SU-DHL-6 (cell line): ENCODE results near the gene MINDY3.

Experiments used
- H2AFZ ChIP-seq: fragments of 200-600 bp; sonication (generic); 2 replicates; pipeline ENCODE4 v1.6.1; 2014; ENCODE audit warnings: low read depth, mild to moderate bottlenecking, moderate library complexity, mixed read lengths, antibody characterized with exemption, low read length; ENCODE audit not compliant: severe bottlenecking
- H3F3A ChIP-seq: fragments of 200-600 bp; shearing (Covaris generic); 2 replicates; pipeline ENCODE4 v1.6.0; 2016; ENCODE audit warnings: antibody characterized with exemption, mild to moderate bottlenecking; ENCODE audit not compliant: insufficient read depth
- H3K27ac ChIP-seq: fragments of 200-600 bp; sonication (generic); 2 replicates; pipeline ENCODE4 v1.5.1; 2016; ENCODE audit warnings: low read depth, mild to moderate bottlenecking, low read length, moderate library complexity, mixed read lengths
- H3K27me3 ChIP-seq: fragments of 200-600 bp; sonication (generic), shearing (Covaris generic); 2 replicates; pipeline ENCODE4 v1.6.0; 2014; ENCODE audit warnings: mild to moderate bottlenecking, low read length
- H3K36me3 ChIP-seq: fragments of 200-600 bp; sonication (generic); 2 replicates; pipeline ENCODE4 v1.6.1; 2014; ENCODE audit warnings: mild to moderate bottlenecking, low read length, mixed read lengths
- H3K4me2 ChIP-seq: fragments of 300-600, 200-600 bp; shearing (Covaris generic), sonication (generic); 2 replicates; pipeline ENCODE4 v1.6.0; 2014; ENCODE audit warnings: low read length, low read depth, mild to moderate bottlenecking; ENCODE audit not compliant: poor library complexity, severe bottlenecking
- H3K4me3 ChIP-seq: fragments of 200-600 bp; sonication (generic); 2 replicates; pipeline ENCODE4 v1.5.1; 2014; ENCODE audit warnings: antibody characterized with exemption, low read length, mild to moderate bottlenecking, mixed read lengths; ENCODE audit not compliant: insufficient read depth, poor library complexity, severe bottlenecking
- H3K79me2 ChIP-seq: fragments of 200-600 bp; sonication (generic); 2 replicates; pipeline ENCODE4 v1.6.1; 2014; ENCODE audit warnings: mild to moderate bottlenecking, low read length, moderate library complexity; ENCODE audit not compliant: insufficient read depth
- H3K9ac ChIP-seq: fragments of 200-600 bp; sonication (generic); 2 replicates; pipeline ENCODE4 v1.7.0; 2014; ENCODE audit warnings: mild to moderate bottlenecking, low read length
- H3K9me2 ChIP-seq: fragments of 200-600 bp; sonication (generic); replicated peaks from 2 replicates; pipeline ENCODE4 v1.6.1; 2014; ENCODE audit warnings: low read length; ENCODE audit not compliant: insufficient read depth
- H3K9me3 ChIP-seq: fragments of 200-600 bp; sonication (generic); 2 replicates; pipeline ENCODE4 v1.6.1; 2014; ENCODE audit warnings: low read length, mixed read lengths; ENCODE audit not compliant: insufficient read depth
- H4K20me1 ChIP-seq: fragments of 200-600 bp; sonication (generic); 2 replicates; pipeline ENCODE4 v1.6.1; 2014; ENCODE audit warnings: low read depth, mild to moderate bottlenecking, antibody characterized with exemption, low read length, moderate library complexity, mixed read lengths
- CTCF ChIP-seq: fragments of 200-600 bp; sonication (generic); IDR thresholded peaks from one replicate; pipeline ENCODE4 v1.5.1; 2017; ENCODE audit warnings: antibody characterized with exemption, mild to moderate bottlenecking, low read length, moderate library complexity; ENCODE audit not compliant: insufficient read depth, poor library complexity, severe bottlenecking
- EZH2phosphoT487 ChIP-seq: fragments of 200-600 bp; sonication (generic), shearing (Covaris generic); conservative IDR thresholded peaks from 2 replicates; pipeline ENCODE4 v1.6.1; 2018; ENCODE audit warnings: mild to moderate bottlenecking, antibody characterized with exemption, low read length, moderate library complexity, mixed read lengths

Gene MINDY3

GRCh38 chr10:15735763-15736162 lies 124.5 kb downstream of the MINDY3 start:
- Histone ChIP-seq H3K4me2 (no peak overlapping the region), H3K9me3 (no peaks in the 10 kb centered on the region), H3K79me2 (no peaks in the 10 kb centered on the region), H4K20me1 (no peaks in the 10 kb centered on the region), H3K27ac (no peak overlapping the region), H3F3A (no peaks in the 10 kb centered on the region), H2AFZ (no peak overlapping the region), H3K4me3 (no peak overlapping the region), H3K9me2 (no peaks in the 10 kb centered on the region), H3K9ac (no peak overlapping the region), H3K27me3 (no peaks in the 10 kb centered on the region), H3K36me3 (no peaks in the 10 kb centered on the region)
- TF ChIP-seq EZH2phosphoT487 (no peak), CTCF (no peak)

- no peak overlapping the region for H3K27ac ChIP-seq
Observed at GRCh38 chr10:15730341-15730740, 130.0 kb downstream of the MINDY3 start.

GRCh38 chr10:15729890-15730289 lies 130.4 kb downstream of the MINDY3 start:
- Histone ChIP-seq H3K4me3 (no peak overlapping the region), H3K79me2 (no peaks in the 10 kb centered on the region), H3F3A (no peaks in the 10 kb centered on the region), H3K9me3 (no peaks in the 10 kb centered on the region), H3K9me2 (no peaks in the 10 kb centered on the region), H4K20me1 (no peaks in the 10 kb centered on the region), H3K4me2 (no peak overlapping the region), H2AFZ (no peak overlapping the region), H3K27me3 (no peaks in the 10 kb centered on the region), H3K9ac (no peak overlapping the region), H3K27ac (no peak overlapping the region), H3K36me3 (no peaks in the 10 kb centered on the region)
- TF ChIP-seq EZH2phosphoT487 (no peak), CTCF (no peak)

More at GRCh38 chr10:15730341-15730740, 130.0 kb downstream of the MINDY3 start:
- H3K4me2 ChIP-seq, result no peak overlapping the region
- no peaks in the 10 kb centered on the region for H3F3A ChIP-seq
- H3K36me3 ChIP-seq, result no peaks in the 10 kb centered on the region
- H4K20me1 ChIP-seq, result no peaks in the 10 kb centered on the region
- TF ChIP-seq CTCF (no peak), EZH2phosphoT487 (no peak)
- no peaks in the 10 kb centered on the region for H3K27me3 ChIP-seq
- no peaks in the 10 kb centered on the region for H3K79me2 ChIP-seq
- no peak overlapping the region for H3K4me3 ChIP-seq
- no peaks in the 10 kb centered on the region for H3K9me3 ChIP-seq
- H2AFZ ChIP-seq, result no peak overlapping the region
- H3K9me2 ChIP-seq, result no peaks in the 10 kb centered on the region
- H3K9ac ChIP-seq, result no peak overlapping the region
